ENCODE results near the gene CIAO1. TPM values are rescaled to one million over a fixed set of nuclear protein-coding genes. Genes with fewer than 3 reads are reported as not detected.
"Not testable (repeated sequence)": the region's sequence is repeated elsewhere in the genome, so short reads cannot be mapped to it uniquely, and the experiment has no call there.

The CIAO1 gene
- polyA plus RNA-seq, 2 of the 4 experiments (the other 2 are of a cell fraction), result 83.2 to 99.7 TPM

- H3K4me2 ChIP-seq, result no peak overlapping the region
- DNase-seq (ENCODE audit: low read depth in 1 of 2, low spot score in 1 of 2), result no peak
- ChIA-PET CTCF (no interaction called here), POLR2A (interaction anchor here (1.0 kb wide), 1 partner anchor 10 kb away, joined by 4 read pairs; no protein-coding TSS in a partner anchor)
- no peak for ATAC-seq
- no peak overlapping the region for H3K4me3 ChIP-seq
- TF ChIP-seq ZNF302 (CRISPR knock-in tag; IDR thresholded peaks at IDR 0.05), result no peak
- TF ChIP-seq ESRRA (IDR thresholded peaks at IDR 0.05; ENCODE audit: borderline replicate concordance, low read length), result no peak
- no peak for TF ChIP-seq EHF (CRISPR knock-in tag; IDR thresholded peaks at IDR 0.05)
- no peak for TF ChIP-seq MAFK (IDR thresholded peaks at IDR 0.05; ENCODE audit: partially characterized antibody)
- no peak for TF ChIP-seq HOXB13 (CRISPR knock-in tag; IDR thresholded peaks at IDR 0.05; ENCODE audit: low read depth)
- no peak for FAIRE-seq
- WGBS (ENCODE audit: missing lambda C conversion rate), result 77% methylated on average over 5 of the region's 5 CpGs
- no peaks in the 10 kb centered on the region for H3K9me3 ChIP-seq
- H3K27ac ChIP-seq, result no peak overlapping the region
- no peaks in the 10 kb centered on the region for H3K4me1 ChIP-seq
These were observed 25.7 kb downstream of the CIAO1 start for GRCh38 chr2:96291751-96292150.

GRCh38 chr2:96294271-96294670, 28.2 kb downstream of the CIAO1 start:
- DNase-seq (ENCODE audit: low read depth in 1 of 2, low spot score in 1 of 2); H3K27ac ChIP-seq; H3K9me3 ChIP-seq; ATAC-seq; FAIRE-seq; H3K4me3 ChIP-seq; H3K4me2 ChIP-seq; H3K4me1 ChIP-seq: not testable (repeated sequence)
- ChIA-PET POLR2A (interaction anchor here (0.7 to 1.0 kb wide), 3 partner anchors 9 to 27 kb away, joined by 4 to 7 read pairs (median 5); no protein-coding TSS in a partner anchor), CTCF (interaction anchor here (0.8 to 1.4 kb wide), 2 partner anchors 9 to 27 kb away, joined by 3 read pairs; no protein-coding TSS in a partner anchor)
- 95% methylated on average over 8 of the region's 8 CpGs for WGBS (ENCODE audit: missing lambda C conversion rate)

GRCh38 chr2:96296925-96297324, 30.9 kb downstream of the CIAO1 start:
- H3K27ac ChIP-seq, result no peak overlapping the region
- DNase-seq (ENCODE audit: low read depth in 1 of 2, low spot score in 1 of 2) (no peak), FAIRE-seq (no peak), ATAC-seq (no peak)
- ChIA-PET CTCF (interaction anchor here (0.5 kb wide), 1 partner anchor 231 kb away, joined by 4 read pairs; no protein-coding TSS in a partner anchor), POLR2A (interaction anchor here (0.5 to 0.8 kb wide), 3 partner anchors 9 to 39 kb away, joined by 3 to 5 read pairs (median 4); partner anchors contain the start of gene NCAPH)
- WGBS (ENCODE audit: missing lambda C conversion rate), result 87% methylated on average over 5 of the region's 5 CpGs
- no peaks in the 10 kb centered on the region for H3K4me1 ChIP-seq
- no peak overlapping the region for H3K4me2 ChIP-seq
- TF ChIP-seq ATOH8 (CRISPR knock-in tag; IDR thresholded peaks at IDR 0.05; ENCODE audit: low read depth) (no peak), ESRRA (IDR thresholded peaks at IDR 0.05; ENCODE audit: borderline replicate concordance, low read length) (no peak), CBX2 (IDR thresholded peaks at IDR 0.05; ENCODE audit: borderline replicate concordance, low read depth) (no peak), MYC (IDR thresholded peaks at IDR 0.05; ENCODE audit: borderline replicate concordance, low read length) (no peak), GATA3 (IDR thresholded peaks at IDR 0.05; ENCODE audit: borderline replicate concordance) (no peak)
- no peaks in the 10 kb centered on the region for H3K9me3 ChIP-seq
- no peak overlapping the region for H3K4me3 ChIP-seq

- FAIRE-seq (no peak), DNase-seq (ENCODE audit: low read depth in 1 of 2, low spot score in 1 of 2) (no peak), ATAC-seq (no peak)
- WGBS (ENCODE audit: missing lambda C conversion rate), result 93% methylated on average over 1 of the region's 1 CpG
- ChIA-PET CTCF (interaction anchor here (0.6 to 1.9 kb wide), 5 partner anchors 15 to 105 kb away, joined by 3 to 5 read pairs (median 4); no protein-coding TSS in a partner anchor), POLR2A (no interaction called here)
- Histone ChIP-seq H3K4me3 (no peak overlapping the region), H3K4me2 (no peak overlapping the region), H3K9me3 (no peaks in the 10 kb centered on the region), H3K4me1 (peaks cover 16% of the 10 kb centered on the region), H3K27ac (no peak overlapping the region)
- TF ChIP-seq HES2 (IDR thresholded peaks at IDR 0.05) (no peak), HOXB5 (CRISPR knock-in tag; IDR thresholded peaks at IDR 0.05) (no peak), MAX (IDR thresholded peaks at IDR 0.05) (no peak), NPAS2 (CRISPR knock-in tag; IDR thresholded peaks at IDR 0.05; ENCODE audit: borderline replicate concordance) (no peak), FOSL2 (IDR thresholded peaks at IDR 0.05) (no peak), FOSL2 (CRISPR knock-in tag; IDR thresholded peaks at IDR 0.05) (no peak), EHF (CRISPR knock-in tag; IDR thresholded peaks at IDR 0.05) (no peak), CBX8 (IDR thresholded peaks at IDR 0.05) (no peak), E2F6 (IDR thresholded peaks at IDR 0.05; ENCODE audit: borderline replicate concordance, low read depth) (no peak), USF2 (IDR thresholded peaks at IDR 0.05) (no peak), TP53 (CRISPR knock-in tag; IDR thresholded peaks at IDR 0.05) (no peak), SREBF2 (IDR thresholded peaks at IDR 0.05) (no peak), EP300 (IDR thresholded peaks at IDR 0.05) (no peak), GATA3 (IDR thresholded peaks at IDR 0.05; ENCODE audit: borderline replicate concordance) (no peak)
These were observed 35.8 kb downstream of the CIAO1 start for GRCh38 chr2:96301865-96302264.
